ENCODE results near the gene ZFYVE27. TPM values are rescaled to one million over a fixed set of nuclear protein-coding genes. Genes with fewer than 3 reads are reported as not detected.

The ZFYVE27 gene
- total and polyA plus RNA-seq, 8 donors = 4.3 to 77.1 (median 15.5) TPM

- whole genome bisulfite sequencing, 5 donors = 54 to 69% (median 61%) methylated on average over 11 of the region's 11 CpGs
- H3K27ac ChIP-seq = no peak overlapping the region
- TF ChIP-seq EP300 (IDR thresholded peaks at IDR 0.05) (no peak), POLR2A (IDR thresholded peaks at IDR 0.05) (no peak), POLR2AphosphoS5 (IDR thresholded peaks at IDR 0.05) (no peak), CTCF (IDR thresholded peaks at IDR 0.05) (no peak)
Observed at GRCh38 chr10:97782455-97783228, 45.7 kb downstream of the ZFYVE27 start.

GRCh38 chr10:97784200-97784810 lies 47.4 kb downstream of the ZFYVE27 start:
- peaks cover 0 to 10% (median 0%) of the 10 kb centered on the region in 3 donors for H3K27me3 ChIP-seq
- TF ChIP-seq EP300 (IDR thresholded peaks at IDR 0.05) (no peak), CTCF (IDR thresholded peaks at IDR 0.05) (no peak), POLR2A (IDR thresholded peaks at IDR 0.05) (no peak), POLR2AphosphoS5 (IDR thresholded peaks at IDR 0.05) (no peak)
- WGBS, 5 donors = 40 to 65% (median 50%) methylated on average over 9 of the region's 9 CpGs
- no peak overlapping the region for H3K27ac ChIP-seq
- no peak for DNase-seq
- no peaks in the 10 kb centered on the region for H3K9me3 ChIP-seq
- no peak overlapping the region for H3K4me3 ChIP-seq
- H3K36me3 ChIP-seq = no peaks in the 10 kb centered on the region
- peaks cover 8 to 33% (median 23%) of the 10 kb centered on the region in 4 donors for H3K4me1 ChIP-seq
- intact Hi-C loops (cut with DNase I; ENCODE audit: low total_unique reads) = no loop called here

More at GRCh38 chr10:97782455-97783228, 45.7 kb downstream of the ZFYVE27 start:
- intact Hi-C loops (cut with DNase I; ENCODE audit: low total_unique reads) = no loop called here
- H3K4me1 ChIP-seq = peaks cover 8 to 25% (median 16%) of the 10 kb centered on the region in 4 donors
- no peaks in the 10 kb centered on the region for H3K27me3 ChIP-seq
- H3K9me3 ChIP-seq = no peaks in the 10 kb centered on the region
- no peak overlapping the region for H3K4me3 ChIP-seq
- H3K36me3 ChIP-seq = no peaks in the 10 kb centered on the region
- peak in 1 of 2 donors; percentile 39 for DNase-seq

GRCh38 chr10:97785231-97785630 lies 48.3 kb downstream of the ZFYVE27 start:
- Histone ChIP-seq H3K36me3 (no peaks in the 10 kb centered on the region), H3K4me3 (no peak overlapping the region), H3K27ac (no peak overlapping the region), H3K4me1 (peaks cover 8 to 36% (median 26%) of the 10 kb centered on the region in 4 donors), H3K27me3 (peaks cover 0 to 19% (median 0%) of the 10 kb centered on the region in 3 donors), H3K9me3 (no peaks in the 10 kb centered on the region)
- DNase-seq = no peak
- no peak for TF ChIP-seq POLR2AphosphoS5 (IDR thresholded peaks at IDR 0.05)
- no peak for TF ChIP-seq CTCF (IDR thresholded peaks at IDR 0.05)
- no peak for TF ChIP-seq POLR2A (IDR thresholded peaks at IDR 0.05)
- TF ChIP-seq EP300 (IDR thresholded peaks at IDR 0.05) = no peak
- intact Hi-C loops (cut with DNase I; ENCODE audit: low total_unique reads) = no loop called here
- 90 to 93% (median 91%) methylated on average over 5 of the region's 5 CpGs for WGBS, 5 donors

GRCh38 chr10:97785731-97786130 lies 48.8 kb downstream of the ZFYVE27 start:
- H3K27me3 ChIP-seq = peaks cover 0 to 24% (median 0%) of the 10 kb centered on the region in 3 donors
- no peaks in the 10 kb centered on the region for H3K36me3 ChIP-seq
- TF ChIP-seq POLR2AphosphoS5 (IDR thresholded peaks at IDR 0.05) (no peak), POLR2A (IDR thresholded peaks at IDR 0.05) (no peak), CTCF (IDR thresholded peaks at IDR 0.05) (no peak), EP300 (IDR thresholded peaks at IDR 0.05) (no peak)
- WGBS, 5 donors = 80 to 92% (median 90%) methylated on average over 9 of the region's 9 CpGs
- H3K9me3 ChIP-seq = no peaks in the 10 kb centered on the region
- no peak overlapping the region for H3K27ac ChIP-seq
- intact Hi-C loops (cut with DNase I; ENCODE audit: low total_unique reads) = no loop called here
- H3K4me1 ChIP-seq = peaks cover 3 to 31% (median 23%) of the 10 kb centered on the region in 4 donors
- no peak for DNase-seq
- no peak overlapping the region for H3K4me3 ChIP-seq

All from stomach (tissue), 9 donors.